OCI-LY1 (cell line): ENCODE measurements around the gene NMRK1.

Source experiments
- H2AFZ ChIP-seq: fragments of 200-600 bp; sonication (generic), shearing (Covaris generic); 2 replicates; pipeline ENCODE4 v1.6.0; 2014; ENCODE audit warnings: antibody characterized with exemption, mild to moderate bottlenecking, low read length
- H3F3A ChIP-seq: fragments of 200-600 bp; sonication (generic), shearing (Covaris generic); 2 replicates; pipeline ENCODE4 v1.6.0; 2014; ENCODE audit warnings: mild to moderate bottlenecking, antibody characterized with exemption, low read length, moderate library complexity; ENCODE audit not compliant: insufficient read depth
- H3K27ac ChIP-seq: fragments of 200-600 bp; sonication (generic); 2 replicates; pipeline ENCODE4 v1.5.1; 2014; ENCODE audit warnings: low read length, mixed run types, mild to moderate bottlenecking, low read depth; ENCODE audit not compliant: poor library complexity, severe bottlenecking
- H3K27me3 ChIP-seq: fragments of 200-600 bp; sonication (generic); 2 replicates; pipeline ENCODE4 v1.6.0; 2014; ENCODE audit warnings: antibody characterized with exemption, mild to moderate bottlenecking, low read length, moderate library complexity; ENCODE audit not compliant: insufficient read depth
- H3K36me3 ChIP-seq: fragments of 200-600 bp; sonication (generic); 2 replicates; pipeline ENCODE4 v1.6.1; 2014; ENCODE audit warnings: mild to moderate bottlenecking, antibody characterized with exemption, low read length, moderate library complexity, mixed read lengths; ENCODE audit not compliant: insufficient read depth
- H3K4me1 ChIP-seq: fragments of 200-600 bp; sonication (generic); 2 replicates; pipeline ENCODE4 v1.5.1; 2014; ENCODE audit warnings: mild to moderate bottlenecking, low read length, moderate library complexity; ENCODE audit not compliant: insufficient read depth, severe bottlenecking
- H3K4me2 ChIP-seq: fragments of 200-600 bp; sonication (generic), shearing (Covaris generic); 2 replicates; pipeline ENCODE4 v1.6.1; 2014; ENCODE audit warnings: low read length
- H3K4me3 ChIP-seq: fragments of 200-600 bp; sonication (generic); 2 replicates; pipeline ENCODE4 v1.5.1; 2014; ENCODE audit warnings: low read length, low read depth, mild to moderate bottlenecking, mixed read lengths; ENCODE audit not compliant: poor library complexity, severe bottlenecking
- H3K79me2 ChIP-seq: fragments of 200-600 bp; shearing (Covaris generic); 2 replicates; pipeline ENCODE4 v1.6.1; 2016; ENCODE audit warnings: mixed run types, low read length, mixed read lengths; ENCODE audit not compliant: insufficient read depth
- H3K9ac ChIP-seq: fragments of 200-600 bp; sonication (generic), shearing (Covaris generic); 2 replicates; pipeline ENCODE4 v1.6.1; 2014; ENCODE audit warnings: mild to moderate bottlenecking, low read length, mixed read lengths
- H3K9me2 ChIP-seq: fragments of 200-600 bp; sonication (generic), shearing (Covaris generic); 2 replicates; pipeline ENCODE4 v1.6.1; 2014; ENCODE audit warnings: low read depth, mild to moderate bottlenecking, low read length, mixed read lengths
- H3K9me3 ChIP-seq: fragments of 200-600 bp; shearing (Covaris generic); 2 replicates; pipeline ENCODE4 v1.6.1; 2014; ENCODE audit warnings: low read length, mixed read lengths
- H4K20me1 ChIP-seq: fragments of 200-600 bp; sonication (generic), shearing (Covaris generic); 2 replicates; pipeline ENCODE4 v1.6.0; 2016; ENCODE audit warnings: mild to moderate bottlenecking, low read length; ENCODE audit not compliant: insufficient read depth
- CTCF ChIP-seq: fragments of 200-600 bp; sonication (generic), shearing (Covaris generic); IDR thresholded peaks from 2 replicates; pipeline ENCODE4 v1.5.1; 2017; ENCODE audit warnings: mild to moderate bottlenecking, antibody characterized with exemption, low read length, moderate library complexity, mixed read lengths
- EZH2 ChIP-seq: fragments of 200-600 bp; sonication (generic), shearing (Covaris generic); IDR thresholded peaks from 2 replicates; pipeline ENCODE4 v1.8.0; 2017; ENCODE audit warnings: borderline replicate concordance, mixed run types, mild to moderate bottlenecking, antibody characterized with exemption, low read length, moderate library complexity, mixed read lengths

The NMRK1 gene

DNA sequence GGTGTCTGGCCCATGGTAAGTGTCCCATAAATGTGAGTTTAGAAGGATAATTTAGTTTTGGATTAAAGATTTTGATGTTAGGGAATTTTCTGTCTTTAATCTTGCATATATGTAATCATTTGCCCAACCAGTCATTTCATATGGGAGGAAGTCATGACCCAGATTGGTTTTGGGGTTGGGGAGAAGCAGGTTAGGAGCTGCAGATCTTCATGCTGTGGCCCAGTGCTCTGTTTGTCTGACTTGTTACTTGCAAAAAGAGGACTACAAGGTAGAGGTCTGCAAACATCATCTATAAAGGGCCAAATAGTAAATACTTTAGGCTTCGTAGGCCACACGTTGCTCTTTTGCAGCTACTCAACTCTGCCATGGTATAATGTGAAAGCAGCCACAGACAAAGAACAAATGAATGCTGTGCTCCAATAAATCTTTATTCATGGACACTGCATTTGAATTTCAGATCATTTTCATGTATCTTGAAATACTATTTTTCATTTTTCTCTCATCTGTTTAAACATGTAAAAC lies 17.1 kb upstream of the NMRK1 start:
- Histone ChIP-seq H4K20me1 (no peaks in the 10 kb centered on the region), H3K9me2 (no peaks in the 10 kb centered on the region), H3K4me2 (no peak overlapping the region), H3K36me3 (peaks cover 18% of the 10 kb centered on the region; the same call in 1 of the 2 replicates), H3K4me1 (no peaks in the 10 kb centered on the region), H3K27me3 (no peaks in the 10 kb centered on the region), H3K27ac (no peak overlapping the region), H2AFZ (no peak overlapping the region), H3F3A (no peaks in the 10 kb centered on the region), H3K9me3 (no peaks in the 10 kb centered on the region), H3K9ac (no peak overlapping the region), H3K79me2 (peaks cover 52% of the 10 kb centered on the region), H3K4me3 (no peak overlapping the region)
- TF ChIP-seq CTCF (no peak), EZH2 (no peak)

DNA sequence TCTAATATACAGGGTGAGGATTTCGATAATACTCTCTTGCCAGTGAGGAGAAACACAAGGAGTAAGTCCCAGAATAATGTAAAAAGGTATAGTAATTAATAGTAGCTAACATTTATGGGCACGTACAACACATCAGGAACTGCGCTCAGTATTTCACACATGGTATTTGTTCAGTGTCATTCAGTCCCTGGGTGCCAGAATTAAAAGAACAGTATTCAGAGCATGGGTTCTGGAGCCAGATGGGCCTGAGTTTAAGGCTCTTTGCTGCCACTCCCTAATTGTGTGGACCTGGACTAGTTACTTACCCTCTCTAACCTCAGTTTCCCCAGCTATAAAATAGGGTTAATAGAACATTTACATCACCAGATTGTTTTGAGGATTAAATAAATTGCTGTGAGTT lies 16.7 kb upstream of the NMRK1 start:
- Histone ChIP-seq H3K4me1 (no peaks in the 10 kb centered on the region), H3K4me3 (no peak overlapping the region), H3K9ac (no peak overlapping the region), H3F3A (no peaks in the 10 kb centered on the region), H3K4me2 (no peak overlapping the region), H3K9me2 (no peaks in the 10 kb centered on the region), H3K27me3 (no peaks in the 10 kb centered on the region), H3K27ac (no peak overlapping the region), H3K9me3 (no peaks in the 10 kb centered on the region), H3K79me2 (peaks cover 52% of the 10 kb centered on the region), H2AFZ (no peak overlapping the region), H4K20me1 (no peaks in the 10 kb centered on the region), H3K36me3 (peaks cover 18% of the 10 kb centered on the region; the same call in 1 of the 2 replicates)
- no peak for TF ChIP-seq CTCF
- no peak for TF ChIP-seq EZH2

GRCh38 chr9:75102177-75102790 lies 14.3 kb upstream of the NMRK1 start:
- no peaks in the 10 kb centered on the region for H3K9me2 ChIP-seq
- no peaks in the 10 kb centered on the region for H3K4me1 ChIP-seq
- H3K9ac ChIP-seq, result no peak overlapping the region
- no peaks in the 10 kb centered on the region for H3F3A ChIP-seq
- no peaks in the 10 kb centered on the region for H3K9me3 ChIP-seq
- TF ChIP-seq CTCF (no peak), EZH2 (no peak)
- peaks cover 61% of the 10 kb centered on the region for H3K79me2 ChIP-seq
- no peaks in the 10 kb centered on the region for H4K20me1 ChIP-seq
- no peak overlapping the region for H2AFZ ChIP-seq
- no peak overlapping the region for H3K4me2 ChIP-seq
- no peak overlapping the region for H3K27ac ChIP-seq
- peaks cover 29% of the 10 kb centered on the region; the same call in 1 of the 2 replicates for H3K36me3 ChIP-seq
- no peaks in the 10 kb centered on the region for H3K27me3 ChIP-seq
- H3K4me3 ChIP-seq, result no peak overlapping the region
